Breast epithelium (tissue), 3 donors: Measurements from ENCODE around the gene SERPINB6.
A peak's percentile ranks its signal among the peaks of the same experiment; 100 is the strongest.

Experiments used
- POLR2A ChIP-seq: fragments of 450-650 bp; IDR thresholded peaks from one replicate; pipeline ENCODE4 v1.6.1; 2016; ENCODE audit warnings: antibody characterized with exemption, mild to moderate bottlenecking, moderate library complexity
- TF ChIP-seq, protein P1 (sequence below), 3 donors: fragments of 450-650 bp; IDR thresholded peaks; one replicate each; pipeline ENCODE4 v1.5.1; 2016 to 2017; ENCODE audit warnings: antibody characterized with exemption in 3 of 3, mild to moderate bottlenecking in 3 of 3, moderate library complexity in 3 of 3

DNA sequence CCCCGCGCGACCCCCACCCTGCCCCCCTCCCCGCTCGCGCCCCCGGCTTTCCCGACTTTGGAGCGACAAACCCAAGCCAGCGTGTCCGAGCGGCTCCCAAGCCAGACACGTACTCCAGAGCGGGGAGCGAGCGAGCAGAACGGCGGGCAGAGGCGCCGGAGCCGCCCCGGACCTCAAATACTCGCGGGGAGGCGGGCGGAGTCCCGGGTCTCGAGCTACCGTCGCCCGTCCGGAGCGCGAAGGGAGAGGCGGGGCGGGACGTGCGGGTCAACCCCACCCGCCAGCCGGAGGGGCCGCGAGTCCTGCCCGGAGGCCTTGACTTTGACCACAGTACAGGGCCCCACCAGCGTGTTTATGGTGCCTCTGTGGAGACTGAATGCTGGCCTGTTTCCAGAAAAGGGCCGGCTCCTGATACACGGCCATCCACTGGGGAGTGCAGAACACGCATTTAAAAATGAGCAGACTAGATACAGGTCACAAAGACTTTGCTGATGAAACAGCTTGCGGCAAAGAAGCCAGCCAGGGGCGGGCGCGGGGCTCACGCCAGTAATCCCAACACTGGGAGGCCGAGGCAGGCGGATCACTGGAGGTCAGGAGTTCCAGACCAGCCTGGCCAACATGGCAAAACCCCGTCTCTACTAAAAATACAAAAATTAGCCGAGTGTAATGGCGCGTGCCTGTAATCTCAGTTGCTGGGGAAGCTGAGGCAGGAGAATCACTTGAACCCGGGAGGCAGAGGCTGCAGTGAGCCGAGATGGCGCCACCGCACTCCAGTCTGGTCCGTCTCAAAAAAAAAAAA is at the start of gene SERPINB6:
- TF ChIP-seq, protein P1, sequence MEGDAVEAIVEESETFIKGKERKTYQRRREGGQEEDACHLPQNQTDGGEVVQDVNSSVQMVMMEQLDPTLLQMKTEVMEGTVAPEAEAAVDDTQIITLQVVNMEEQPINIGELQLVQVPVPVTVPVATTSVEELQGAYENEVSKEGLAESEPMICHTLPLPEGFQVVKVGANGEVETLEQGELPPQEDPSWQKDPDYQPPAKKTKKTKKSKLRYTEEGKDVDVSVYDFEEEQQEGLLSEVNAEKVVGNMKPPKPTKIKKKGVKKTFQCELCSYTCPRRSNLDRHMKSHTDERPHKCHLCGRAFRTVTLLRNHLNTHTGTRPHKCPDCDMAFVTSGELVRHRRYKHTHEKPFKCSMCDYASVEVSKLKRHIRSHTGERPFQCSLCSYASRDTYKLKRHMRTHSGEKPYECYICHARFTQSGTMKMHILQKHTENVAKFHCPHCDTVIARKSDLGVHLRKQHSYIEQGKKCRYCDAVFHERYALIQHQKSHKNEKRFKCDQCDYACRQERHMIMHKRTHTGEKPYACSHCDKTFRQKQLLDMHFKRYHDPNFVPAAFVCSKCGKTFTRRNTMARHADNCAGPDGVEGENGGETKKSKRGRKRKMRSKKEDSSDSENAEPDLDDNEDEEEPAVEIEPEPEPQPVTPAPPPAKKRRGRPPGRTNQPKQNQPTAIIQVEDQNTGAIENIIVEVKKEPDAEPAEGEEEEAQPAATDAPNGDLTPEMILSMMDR (IDR thresholded peaks at IDR 0.05): no peak
- peak; percentile 35 for TF ChIP-seq POLR2A
